Right lobe of liver (tissue), 4 donors: ENCODE measurements around the gene SCNN1B.

ENCODE experiments used
- POLR2A ChIP-seq: fragments of 450-650 bp; IDR thresholded peaks from one replicate; pipeline ENCODE4 v1.6.1; 2017; ENCODE audit warnings: antibody characterized with exemption, mild to moderate bottlenecking
- TF ChIP-seq, protein P1 (sequence below), 4 donors: fragments of 200-600 bp in 3 of 4; fragments of 450-650 bp in 1 of 4; IDR thresholded peaks; one replicate each; pipeline versions ENCODE4 v1.5.1 to v1.8.0; 2016 to 2022; ENCODE audit warnings: antibody characterized with exemption in 4 of 4, mild to moderate bottlenecking in 2 of 4
- donor health status: DM: no; HTN: no; CAD: no.
- donor health status: DM: no; HTN: no; CAD: no.
- donor health status: DM: no; HTN: yes; CAD: no.

DNA sequence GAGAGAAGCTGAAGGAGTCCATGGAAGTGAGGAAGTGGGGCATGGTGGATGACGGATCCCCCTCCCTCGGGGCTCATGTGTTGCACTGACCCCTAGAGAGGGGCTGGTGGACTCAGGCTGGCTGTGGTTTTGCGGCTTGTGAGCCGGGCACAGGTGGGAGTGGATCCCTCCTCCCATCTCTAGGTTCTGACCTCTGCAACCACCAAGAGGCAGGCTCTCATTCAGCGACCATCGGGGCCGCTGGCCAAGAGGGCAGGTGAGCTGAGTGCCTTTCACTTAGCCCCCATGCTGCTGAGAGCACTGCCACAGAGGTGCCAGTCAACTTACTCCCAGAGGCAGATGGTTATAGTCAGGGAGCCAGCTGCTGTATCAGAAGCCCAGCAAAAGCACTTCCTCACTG is 67.3 kb downstream of the SCNN1B start:
- TF ChIP-seq, protein P1, sequence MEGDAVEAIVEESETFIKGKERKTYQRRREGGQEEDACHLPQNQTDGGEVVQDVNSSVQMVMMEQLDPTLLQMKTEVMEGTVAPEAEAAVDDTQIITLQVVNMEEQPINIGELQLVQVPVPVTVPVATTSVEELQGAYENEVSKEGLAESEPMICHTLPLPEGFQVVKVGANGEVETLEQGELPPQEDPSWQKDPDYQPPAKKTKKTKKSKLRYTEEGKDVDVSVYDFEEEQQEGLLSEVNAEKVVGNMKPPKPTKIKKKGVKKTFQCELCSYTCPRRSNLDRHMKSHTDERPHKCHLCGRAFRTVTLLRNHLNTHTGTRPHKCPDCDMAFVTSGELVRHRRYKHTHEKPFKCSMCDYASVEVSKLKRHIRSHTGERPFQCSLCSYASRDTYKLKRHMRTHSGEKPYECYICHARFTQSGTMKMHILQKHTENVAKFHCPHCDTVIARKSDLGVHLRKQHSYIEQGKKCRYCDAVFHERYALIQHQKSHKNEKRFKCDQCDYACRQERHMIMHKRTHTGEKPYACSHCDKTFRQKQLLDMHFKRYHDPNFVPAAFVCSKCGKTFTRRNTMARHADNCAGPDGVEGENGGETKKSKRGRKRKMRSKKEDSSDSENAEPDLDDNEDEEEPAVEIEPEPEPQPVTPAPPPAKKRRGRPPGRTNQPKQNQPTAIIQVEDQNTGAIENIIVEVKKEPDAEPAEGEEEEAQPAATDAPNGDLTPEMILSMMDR (IDR thresholded peaks at IDR 0.05), result no peak
- TF ChIP-seq POLR2A, result no peak
